AG08395 (cell line): ENCODE results near the gene MAP3K7CL.

Experiments
- DNase-seq: peaks from one replicate; pipeline ENCODE4 v3.0.0; 2012; ENCODE audit warnings: mixed read lengths, low spot score

MAP3K7CL gene

GRCh38 chr21:29168891-29169315 lies 38.5 kb downstream of the MAP3K7CL start:
- DNase-seq = no peak

- DNase-seq = no peak
These were observed 40.5 kb downstream of the MAP3K7CL start for GRCh38 chr21:29170944-29171343.

- no peak for DNase-seq
These were observed 41.8 kb downstream of the MAP3K7CL start for GRCh38 chr21:29172282-29172681.

- DNase-seq = no peak
These were observed 44.2 kb downstream of the MAP3K7CL start for GRCh38 chr21:29174607-29175013.

GRCh38 chr21:29175408-29176134 lies 45.1 kb downstream of the MAP3K7CL start:
- no peak for DNase-seq

GRCh38 chr21:29176471-29177120 lies 46.2 kb downstream of the MAP3K7CL start:
- no peak for DNase-seq

GRCh38 chr21:29177800-29178199 lies 47.4 kb downstream of the MAP3K7CL start:
- DNase-seq = no peak

GRCh38 chr21:29178926-29179325 lies 48.5 kb downstream of the MAP3K7CL start:
- DNase-seq = no peak

- DNase-seq = no peak
These were observed 49.1 kb downstream of the MAP3K7CL start for GRCh38 chr21:29179503-29179902.

GRCh38 chr21:29181799-29182470 lies 51.5 kb downstream of the MAP3K7CL start:
- peak; percentile 78 for DNase-seq

GRCh38 chr21:29182691-29183092 lies 52.2 kb downstream of the MAP3K7CL start:
- DNase-seq = no peak

GRCh38 chr21:29184037-29184436 lies 53.6 kb downstream of the MAP3K7CL start:
- no peak for DNase-seq

GRCh38 chr21:29185172-29185571 lies 54.7 kb downstream of the MAP3K7CL start:
- no peak for DNase-seq

GRCh38 chr21:29185633-29186032 lies 55.2 kb downstream of the MAP3K7CL start:
- no peak for DNase-seq

GRCh38 chr21:29186246-29186645 lies 55.8 kb downstream of the MAP3K7CL start:
- no peak for DNase-seq

- DNase-seq = peak; percentile 83
These were observed 57.5 kb downstream of the MAP3K7CL start for GRCh38 chr21:29187944-29188343.

- peak; percentile 33 for DNase-seq
These were observed 58.9 kb downstream of the MAP3K7CL start for GRCh38 chr21:29189353-29189752.

- DNase-seq = peak; percentile 19
These were observed 60.5 kb downstream of the MAP3K7CL start for GRCh38 chr21:29190923-29191331.

- DNase-seq = no peak
These were observed 62.6 kb downstream of the MAP3K7CL start for GRCh38 chr21:29193072-29193471.

- DNase-seq = no peak
These were observed 63.5 kb downstream of the MAP3K7CL start for GRCh38 chr21:29193901-29194300.

- no peak for DNase-seq
These were observed 63.9 kb downstream of the MAP3K7CL start for GRCh38 chr21:29194342-29194741.

GRCh38 chr21:29194847-29195246 lies 64.4 kb downstream of the MAP3K7CL start:
- no peak for DNase-seq
